HS-5 (cell line): Measurements from ENCODE around the gene RRAD.

Experiments used
- DNase-seq: peaks from one replicate; pipeline ENCODE4 v3.0.0-alpha.2; 2012; ENCODE audit warnings: low read depth

Gene RRAD

GRCh38 chr16:66881014-66881417 lies 44.3 kb downstream of the RRAD start:
- no peak for DNase-seq

DNA sequence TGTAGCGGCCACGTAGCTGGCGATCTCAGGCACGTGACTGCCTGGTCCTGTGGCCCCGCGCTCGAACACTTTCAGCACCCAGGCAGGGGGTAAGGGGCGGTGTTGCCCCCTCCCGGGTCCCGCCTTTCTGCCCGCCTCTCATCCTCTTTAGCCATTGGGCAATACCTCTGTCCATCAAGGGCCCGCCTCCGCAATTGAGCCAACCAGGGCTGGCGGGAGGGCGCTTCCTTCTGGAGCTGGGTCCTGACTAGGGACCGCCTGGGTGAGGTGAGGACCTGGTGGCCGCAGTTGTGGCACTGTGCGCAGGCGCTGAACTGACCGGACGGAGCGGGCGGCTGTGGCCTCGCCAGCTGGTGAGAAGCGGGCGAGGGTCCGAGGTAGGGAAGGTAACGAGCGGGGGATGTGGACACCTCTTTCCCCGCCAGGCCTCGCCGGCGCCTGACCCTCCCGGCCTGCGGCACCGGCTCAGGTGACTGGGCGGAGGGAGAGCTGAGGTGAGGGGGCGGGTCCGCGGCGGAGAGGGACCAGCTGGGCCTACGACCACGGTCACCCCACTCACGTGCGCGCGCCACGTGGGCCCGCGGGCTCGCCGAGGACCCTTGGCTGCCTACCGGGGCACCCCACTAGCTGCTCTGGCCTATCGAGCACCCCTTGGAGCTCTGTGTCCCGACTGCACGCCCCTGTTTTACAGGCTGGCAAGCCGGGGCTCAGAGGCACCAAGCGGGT lies 44.9 kb downstream of the RRAD start, which contains the start of gene PDP2:
TSS of gene PDP2 (plus strand) at position 228 of the 726 bp plus-strand sequence. CDS start 3,770 bp downstream, outside the sequence.
- peak; percentile 78 for DNase-seq

DNA sequence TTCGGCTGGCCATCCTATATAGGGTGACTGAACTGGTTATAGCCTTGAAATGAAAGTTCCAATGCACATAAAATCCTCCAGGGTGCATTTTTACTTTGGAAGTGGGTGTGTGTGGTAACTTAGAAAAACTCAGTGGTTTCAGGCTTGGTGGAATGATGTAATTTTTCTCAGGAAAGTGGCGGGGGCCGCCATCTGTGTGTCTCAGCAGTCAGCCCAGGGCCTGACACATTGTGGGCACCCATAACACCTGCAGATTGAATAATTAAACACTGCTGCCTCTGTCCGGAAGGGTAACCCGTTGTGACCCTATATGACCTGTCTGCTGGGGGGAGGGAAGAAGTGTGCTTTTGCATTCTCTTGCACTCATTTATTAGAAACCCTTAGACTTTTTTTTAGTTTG lies 47.3 kb downstream of the RRAD start:
- DNase-seq = no peak

DNA sequence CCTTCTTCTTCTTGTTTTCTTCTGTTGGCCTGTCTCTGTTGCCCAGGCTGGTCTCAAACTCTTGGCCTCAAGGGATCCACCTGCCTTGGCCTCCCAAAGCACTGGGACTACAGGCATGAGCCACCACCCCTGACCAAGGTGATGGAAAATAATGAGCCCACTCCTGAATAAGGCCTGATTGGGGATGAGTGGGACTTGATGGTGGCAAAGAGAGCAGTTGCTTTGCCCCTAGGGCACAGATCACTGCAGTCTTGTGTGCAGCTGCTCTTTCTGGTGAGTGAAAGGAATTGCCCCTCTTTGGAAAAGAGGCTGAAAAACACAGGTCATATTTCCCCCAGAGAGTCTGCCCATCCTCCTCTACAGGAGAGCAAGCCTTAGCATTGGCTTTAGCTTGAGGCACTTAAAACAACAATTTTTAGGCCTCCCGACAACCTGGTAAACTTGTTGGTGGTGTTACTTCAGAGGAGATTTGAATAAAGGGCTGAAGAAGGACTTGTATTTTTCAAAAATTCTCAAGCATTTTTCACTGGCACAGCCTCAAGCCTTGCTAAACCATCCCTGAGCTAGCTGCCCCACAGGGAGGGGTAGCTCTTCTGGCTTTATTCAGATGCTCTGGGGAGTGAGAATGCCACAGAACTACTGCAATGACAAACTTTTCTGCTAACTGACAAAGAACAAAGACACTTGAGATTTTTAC lies 51.1 kb downstream of the RRAD start:
- DNase-seq = no peak

- no peak for DNase-seq
These were observed 51.7 kb downstream of the RRAD start for GRCh38 chr16:66873685-66874055.

GRCh38 chr16:66872943-66873684 lies 52.2 kb downstream of the RRAD start:
- peak; percentile 100 for DNase-seq

DNA sequence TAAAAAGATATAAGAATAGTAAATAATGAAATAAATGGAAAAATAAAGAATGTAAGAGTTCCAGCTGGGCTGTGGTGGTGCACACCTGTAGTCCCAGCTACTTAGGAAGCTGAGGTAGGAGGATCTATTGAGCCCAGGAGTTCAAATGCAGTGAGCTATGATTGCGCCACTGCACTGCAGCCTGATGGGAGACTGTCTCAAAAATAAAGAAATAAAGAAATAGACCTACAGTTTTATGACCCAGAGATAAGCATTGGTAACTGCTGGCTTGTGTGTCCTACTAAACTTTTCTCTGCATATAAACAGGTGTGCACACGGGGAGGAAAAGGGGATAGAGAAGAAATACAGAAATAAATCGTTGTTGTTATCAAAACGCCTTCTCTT lies 52.8 kb downstream of the RRAD start:
- no peak for DNase-seq

GRCh38 chr16:66871840-66872239 lies 53.5 kb downstream of the RRAD start:
- no peak for DNase-seq
